GM03348 (cell line): Measurements from ENCODE around the gene PNKD.

Experiments used
- DNase-seq: peaks from one replicate; pipeline ENCODE4 v3.0.0; 2012; ENCODE audit warnings: low spot score

PNKD gene

GRCh38 chr2:218395826-218396687 lies 125.7 kb downstream of the PNKD start:
- peak; percentile 96 for DNase-seq
